ENCODE measurements around the gene RGS7. TPM values are rescaled to one million over a fixed set of nuclear protein-coding genes. Genes with fewer than 3 reads are reported as not detected.

RGS7 gene
- total and polyA plus RNA-seq, 2 of the 4 experiments (the other 2 are of a cell fraction) = 0.58 to 0.72 TPM

- ATAC-seq (ENCODE audit: low read depth) (no peak), DNase-seq (no peak)
- Histone ChIP-seq H4K91ac (ENCODE audit: insufficient read depth, low read depth, low read length) (no peak overlapping the region), H3K9me3 (ENCODE audit: control insufficient read depth, insufficient read depth, low read length) (peaks cover 7% of the 10 kb centered on the region), H3K27ac (ENCODE audit: insufficient read depth, low read length) (no peak overlapping the region), H2AK9ac (replicated peaks; ENCODE audit: low read depth, low read length, poor library complexity) (no peak overlapping the region), H2AK5ac (ENCODE audit: low read depth, low read length) (no peak overlapping the region), H2BK20ac (ENCODE audit: low read depth, low read length) (no peak overlapping the region), H2BK5ac (ENCODE audit: low read depth, low read length, poor library complexity, severe bottlenecking) (no peak overlapping the region), H4K20me1 (ENCODE audit: insufficient read depth, low read length) (no peaks in the 10 kb centered on the region), H3K27me3 (ENCODE audit: control insufficient read depth, insufficient read depth, low read length) (no peaks in the 10 kb centered on the region), H3K4ac (ENCODE audit: low read depth, low read length) (no peak overlapping the region), H2BK15ac (ENCODE audit: low read depth, low read length) (no peak overlapping the region), H3K9me1 (ENCODE audit: insufficient read depth, low read length) (no peaks in the 10 kb centered on the region), H4K5ac (ENCODE audit: low read depth, low read length) (no peak overlapping the region), H3K18ac (ENCODE audit: low read depth, low read length) (no peak overlapping the region), H3K4me2 (ENCODE audit: low read depth, low read length) (no peak overlapping the region), H3K56ac (ENCODE audit: extremely low read depth, insufficient read depth, low read length) (no peak overlapping the region), H2BK120ac (ENCODE audit: low read depth, low read length) (no peak overlapping the region), H3K36me3 (ENCODE audit: control insufficient read depth, insufficient read depth, low read length) (no peaks in the 10 kb centered on the region), H3K9ac (ENCODE audit: low read depth, low read length) (no peak overlapping the region), H3K14ac (replicated peaks; ENCODE audit: low read depth, low read length) (no peak overlapping the region), H4K8ac (ENCODE audit: low read depth in 2 of 2, low read length in 2 of 2) (no peak overlapping the region), H3K4me3 (ENCODE audit: insufficient read depth, low read depth, low read length) (no peak overlapping the region), H3K23ac (ENCODE audit: low read depth, low read length) (no peak overlapping the region), H2AFZ (replicated peaks; ENCODE audit: low read length, poor library complexity) (no peak overlapping the region), H3K4me1 (ENCODE audit: control insufficient read depth, insufficient read depth, low read length) (no peaks in the 10 kb centered on the region), H3K79me1 (ENCODE audit: low read depth in 1 of 2, low read length in 2 of 2) (no peaks in the 10 kb centered on the region)
- WGBS, 2 experiments (ENCODE audit: extremely low coverage in 2 of 2, insufficient read length in 1 of 2) = no CpG with 5 or more reads among the region's 1 CpG
- TF ChIP-seq CEBPB (IDR thresholded peaks at IDR 0.05; ENCODE audit: low read depth, low read length) = no peak
- TF ChIP-seq CHD1 (IDR thresholded peaks at IDR 0.05; ENCODE audit: low read depth, low read length) = no peak
- no peak for TF ChIP-seq NFE2L2 (IDR thresholded peaks at IDR 0.05; ENCODE audit: low read depth, low read length)
- TF ChIP-seq POLR2A (IDR thresholded peaks at IDR 0.05; ENCODE audit: low read depth, low read length) = no peak
- no peak for TF ChIP-seq ELK1 (IDR thresholded peaks at IDR 0.05; ENCODE audit: borderline replicate concordance, low read depth, low read length)
- no peak for TF ChIP-seq CTCF (conservative IDR thresholded peaks at IDR 0.05; ENCODE audit: low read depth, low read length)
- no peak for TF ChIP-seq RFX5 (IDR thresholded peaks at IDR 0.05; ENCODE audit: low read depth, low read length)
- TF ChIP-seq RCOR1 (IDR thresholded peaks at IDR 0.05; ENCODE audit: insufficient replicate concordance, low read length) = no peak
- no peak for TF ChIP-seq RAD21 (IDR thresholded peaks at IDR 0.05; ENCODE audit: low read length)
- no peak for TF ChIP-seq MAFK (IDR thresholded peaks at IDR 0.05; ENCODE audit: low read depth, low read length)
- TF ChIP-seq MAZ (IDR thresholded peaks at IDR 0.05; ENCODE audit: borderline replicate concordance, low read depth, low read length) = no peak
- no peak for TF ChIP-seq USF2 (IDR thresholded peaks at IDR 0.05; ENCODE audit: low read depth, low read length)
- CTCF ChIA-PET = no interaction called here
- dilution Hi-C loops (cut with HindIII; ENCODE audit: low sequenced_read_pairs, unreplicated experiment) (no loop called here), in situ Hi-C loops (cut with MboI; ENCODE audit: low sequenced_read_pairs) (no loop called here), intact Hi-C loops (cut with micrococcal nuclease) (no loop called here)
- POLR2A ChIA-PET (ENCODE audit: unreplicated experiment) = no interaction called here
- BruUV-seq (replicated peaks) = no TSS peak
Observed at GRCh38 chr1:241102664-241103063, 254.3 kb downstream of the RGS7 start.

Data from IMR-90 (cell line).